GM23338 (cell line): ENCODE measurements around the gene CACNA2D4. TPM values are rescaled to one million over a fixed set of nuclear protein-coding genes. Genes with fewer than 3 reads are reported as not detected.
A peak's percentile ranks its signal among the peaks of the same experiment; 100 is the strongest.

Experiments used
- ATAC-seq: fragments of 200-7000 bp; cut with Tn5 transposase; 3 replicates; pipeline ENCODE4 v1.9.1; 2020
- DNase-seq: peaks from one replicate; pipeline ENCODE4 v3.0.0-alpha.2; 2015; ENCODE audit warnings: low spot score
- H2AFZ ChIP-seq: fragments of 200-600 bp; sonication (generic); 2 replicates; pipeline ENCODE4 v1.8.0; 2016; ENCODE audit warnings: antibody characterized with exemption, mild to moderate bottlenecking, moderate library complexity
- H3F3A ChIP-seq: fragments of 200-600 bp; sonication (generic); replicated peaks from 2 replicates; pipeline ENCODE4 v1.8.0; 2017; ENCODE audit warnings: antibody characterized with exemption, mixed run types, low read depth
- H3K27ac ChIP-seq: fragments of 200-600 bp; sonication (generic); 2 replicates; pipeline ENCODE4 v1.6.1; 2016; ENCODE audit warnings: low read depth
- H3K27me3 ChIP-seq: fragments of 200-600 bp; sonication (generic); 2 replicates; pipeline ENCODE4 v1.8.0; 2016; ENCODE audit warnings: mild to moderate bottlenecking, mixed run types, moderate library complexity; ENCODE audit not compliant: insufficient read depth
- H3K36me3 ChIP-seq: fragments of 200-600 bp; sonication (generic); 2 replicates; pipeline ENCODE4 v1.8.0; 2016; ENCODE audit warnings: mild to moderate bottlenecking; ENCODE audit not compliant: insufficient read depth
- H3K4me1 ChIP-seq: fragments of 200-600 bp; sonication (generic); 2 replicates; pipeline ENCODE4 v1.8.0; 2016; ENCODE audit warnings: mild to moderate bottlenecking, moderate library complexity; ENCODE audit not compliant: insufficient read depth
- H3K4me2 ChIP-seq: fragments of 200-600 bp; sonication (generic); 2 replicates; pipeline ENCODE4 v1.7.1; 2017; ENCODE audit warnings: mixed run types
- H3K4me3 ChIP-seq: fragments of 200-600 bp; sonication (generic); 2 replicates; pipeline ENCODE4 v1.6.1; 2016; ENCODE audit warnings: mixed run types
- H3K79me2 ChIP-seq: fragments of 200-600 bp; sonication (generic); replicated peaks from 2 replicates; pipeline ENCODE4 v1.8.0; 2017; ENCODE audit warnings: mild to moderate bottlenecking; ENCODE audit not compliant: insufficient read depth
- H3K9me2 ChIP-seq: fragments of 200-600 bp; sonication (generic); 2 replicates; pipeline ENCODE4 v1.8.0; 2017; ENCODE audit not compliant: insufficient read depth
- H4K20me1 ChIP-seq: fragments of 200-600 bp; sonication (generic); replicated peaks from 2 replicates; pipeline ENCODE4 v1.8.0; 2017; ENCODE audit warnings: mild to moderate bottlenecking; ENCODE audit not compliant: insufficient read depth
- H3K27ac Mint-ChIP-seq: 2 replicates; pipeline ENCODE4 v1.8.0; 2020; ENCODE audit warnings: inconsistent platforms, mild to moderate bottlenecking, moderate library complexity, mixed read lengths
- H3K27me3 Mint-ChIP-seq: 3 replicates; pipeline ENCODE4 v1.8.0; 2022; ENCODE audit warnings: low read depth, mild to moderate bottlenecking, moderate library complexity, mixed read lengths, inconsistent platforms; ENCODE audit not compliant: insufficient read depth, poor library complexity
- H3K36me3 Mint-ChIP-seq: 3 replicates; pipeline ENCODE4 v1.8.0; 2021; ENCODE audit warnings: low read depth, mild to moderate bottlenecking, inconsistent platforms, moderate library complexity, mixed read lengths
- H3K4me1 Mint-ChIP-seq: 3 replicates; pipeline ENCODE4 v1.8.0; 2020; ENCODE audit warnings: mild to moderate bottlenecking, inconsistent platforms, mixed read lengths
- H3K4me3 Mint-ChIP-seq: 3 replicates; pipeline ENCODE4 v1.8.0; 2021; ENCODE audit warnings: moderate library complexity, mild to moderate bottlenecking, inconsistent platforms, mixed read lengths
- H3K9me3 Mint-ChIP-seq: 3 replicates; pipeline ENCODE4 v1.8.0; 2020; ENCODE audit warnings: moderate library complexity, mild to moderate bottlenecking, inconsistent platforms, mixed read lengths
- CREB1 ChIP-seq: fragments of 250-450 bp; sonication (Bioruptor Pico); IDR thresholded peaks from 2 replicates; pipeline ENCODE4 v1.5.0; 2020; ENCODE audit warnings: low read depth, mild to moderate bottlenecking, moderate library complexity
- CTCF ChIP-seq, 2 experiments: fragments of 200-600 bp in 1 of 2; sonication (generic) in 1 of 2; conservative IDR thresholded peaks; 2 replicates each; pipeline versions ENCODE4 v1.5.1 to v1.6.1; 2016 to 2017; ENCODE audit warnings: antibody characterized with exemption in 2 of 2, low read depth in 2 of 2, mild to moderate bottlenecking in 2 of 2, moderate library complexity in 1 of 2
- ETS1 ChIP-seq: IDR thresholded peaks from 2 replicates; pipeline ENCODE4 v1.6.1; 2016; ENCODE audit warnings: antibody characterized with exemption
- EZH2 ChIP-seq: fragments of 200-600 bp; sonication (generic); IDR thresholded peaks from one replicate; pipeline ENCODE4 v1.8.0; 2017; ENCODE audit warnings: antibody characterized with exemption, mild to moderate bottlenecking, low read depth; ENCODE audit not compliant: unreplicated experiment
- EZH2phosphoT487 ChIP-seq: fragments of 200-600 bp; sonication (generic); IDR thresholded peaks from one replicate; pipeline ENCODE4 v1.8.1; 2018; ENCODE audit warnings: antibody characterized with exemption; ENCODE audit not compliant: unreplicated experiment
- JUNB ChIP-seq: IDR thresholded peaks from one replicate; pipeline ENCODE4 v1.6.1; 2016; ENCODE audit warnings: antibody characterized with exemption; ENCODE audit not compliant: unreplicated experiment
- NANOG ChIP-seq: IDR thresholded peaks from 2 replicates; pipeline ENCODE4 v1.6.1; 2016; ENCODE audit warnings: antibody characterized with exemption, borderline replicate concordance
- POLR2AphosphoS5 ChIP-seq: IDR thresholded peaks from 2 replicates; pipeline ENCODE4 v1.6.1; 2016; ENCODE audit warnings: antibody characterized with exemption, low read depth
- REST ChIP-seq: IDR thresholded peaks from one replicate; pipeline ENCODE4 v1.6.1; 2018; ENCODE audit warnings: antibody characterized with exemption; ENCODE audit not compliant: unreplicated experiment
- STAT1 ChIP-seq: IDR thresholded peaks from one replicate; pipeline ENCODE4 v1.6.1; 2016; ENCODE audit warnings: antibody characterized with exemption; ENCODE audit not compliant: unreplicated experiment
- ZNF114 ChIP-seq: fragments of 250-450 bp; sonication (Bioruptor Pico); IDR thresholded peaks from 2 replicates; pipeline ENCODE4 v1.5.0; 2020; ENCODE audit warnings: mild to moderate bottlenecking, moderate library complexity
- ZNF331 ChIP-seq: fragments of 250-450 bp; sonication (Bioruptor Pico); IDR thresholded peaks from 2 replicates; pipeline ENCODE4 v1.5.0; 2020; ENCODE audit warnings: low read depth, mild to moderate bottlenecking, moderate library complexity
- ZNF462 ChIP-seq: fragments of 250-450 bp; sonication (Bioruptor Pico); IDR thresholded peaks from 2 replicates; pipeline ENCODE4 v1.5.0; 2020; ENCODE audit warnings: mild to moderate bottlenecking, moderate library complexity
- polyA plus RNA-seq: library from polyadenylated mRNA; unstranded; fragments of >200 nt; fragmentation: Nextera tagmentation; extraction: Ambion mirVana; gene quantifications from 2 replicates; pipeline ENCODE4 v1.2.1, GENCODE V29; 2016
- total RNA-seq: library from RNA; depleted of rRNA; stranded (reverse); fragments of >200 nt; shearing (Covaris generic); gene quantifications from 2 replicates; pipeline ENCODE4 v1.2.3, GENCODE V29; 2014

Gene CACNA2D4
- total and polyA plus RNA-seq, 2 experiments from 2014 or later = 0.07 to 0.24 TPM

GRCh38 chr12:1820191-1820895 is 98.1 kb downstream of the CACNA2D4 start, which contains the start of gene LRTM2:
Gene LRTM2 (plus strand): TSS chr12:1820565. CDS start chr12:1828149, 7,584 bp downstream.
- Histone ChIP-seq H3K4me3 (peak within 1 kb of the TSS; percentile 51), H3K36me3 (no peaks in the 10 kb centered on the region), H3K9me2 (no peaks in the 10 kb centered on the region), H3K79me2 (no peaks in the 10 kb centered on the region), H3K4me1 (no peaks in the 10 kb centered on the region), H3K27me3 (peaks cover 20% of the 10 kb centered on the region), H2AFZ (peak within 1 kb of the TSS; percentile 91), H3K4me2 (peak within 1 kb of the TSS; percentile 79), H4K20me1 (no peaks in the 10 kb centered on the region), H3F3A (no peaks in the 10 kb centered on the region), H3K27ac (no peak within 1 kb of the TSS)
- Mint-ChIP-seq H3K27me3 (peaks cover 38% of the 10 kb centered on the region), H3K36me3 (no peaks in the 10 kb centered on the region), H3K4me3 (peak within 1 kb of the TSS; percentile 72), H3K4me1 (peaks cover 18% of the 10 kb centered on the region), H3K9me3 (no peaks in the 10 kb centered on the region; the same call in 1 of the 3 replicates), H3K27ac (no peak within 1 kb of the TSS)
- ATAC-seq (peak; percentile 42), DNase-seq (no peak)
- no peak for TF ChIP-seq CTCF (conservative IDR thresholded peaks at IDR 0.05; ENCODE audit: low read depth in 2 of 2)
- TF ChIP-seq POLR2AphosphoS5 = no peak
- TF ChIP-seq EZH2phosphoT487 = no peak
- no peak for TF ChIP-seq ZNF331
- TF ChIP-seq ZNF114 (CRISPR knock-in tag) = no peak
- no peak for TF ChIP-seq STAT1
- no peak for TF ChIP-seq REST
- no peak for TF ChIP-seq EZH2
- no peak for TF ChIP-seq ETS1
- TF ChIP-seq CREB1 (CRISPR knock-in tag) = no peak
- TF ChIP-seq JUNB = no peak
- no peak for TF ChIP-seq NANOG
- no peak for TF ChIP-seq ZNF462 (CRISPR knock-in tag)
